ENCODE results near the gene LTBP3.

The LTBP3 gene

DNA sequence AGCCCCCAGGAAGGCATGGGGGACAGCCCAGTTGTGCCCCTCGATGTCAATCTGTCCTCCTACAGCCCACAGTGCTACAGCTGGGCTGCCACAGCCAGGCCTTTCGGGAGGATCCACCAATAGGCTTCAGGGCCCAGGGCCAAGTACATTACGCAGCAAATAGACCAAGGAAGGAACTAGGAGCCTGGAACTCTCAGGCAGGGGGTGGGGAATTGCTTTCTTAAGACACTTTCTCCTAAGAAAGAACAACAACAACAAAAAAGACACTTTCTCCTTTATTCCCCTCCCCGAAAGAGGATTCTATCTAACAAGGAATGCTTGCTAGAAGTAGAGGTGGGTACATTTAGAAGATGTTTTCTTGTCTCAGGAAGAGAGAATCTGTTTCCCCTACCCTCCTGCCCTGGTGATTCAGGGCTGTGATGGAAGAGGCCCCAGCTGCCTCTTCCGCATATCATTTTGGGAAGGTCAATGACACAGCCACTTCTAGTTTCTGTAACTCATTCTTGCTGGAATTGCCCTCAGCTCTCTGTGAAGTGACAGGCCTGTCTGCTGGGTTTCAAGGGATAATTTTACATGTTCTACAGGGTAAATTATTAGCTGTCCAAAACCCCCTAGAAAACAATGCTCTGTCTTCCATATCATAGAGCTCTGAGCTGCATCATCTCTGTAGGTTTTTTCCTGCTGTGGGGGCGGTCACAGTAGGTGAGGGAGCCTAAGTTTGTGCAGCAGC, 65.4 kb downstream of the LTBP3 start:
- DNase-seq, result peak; percentile 62

DNA sequence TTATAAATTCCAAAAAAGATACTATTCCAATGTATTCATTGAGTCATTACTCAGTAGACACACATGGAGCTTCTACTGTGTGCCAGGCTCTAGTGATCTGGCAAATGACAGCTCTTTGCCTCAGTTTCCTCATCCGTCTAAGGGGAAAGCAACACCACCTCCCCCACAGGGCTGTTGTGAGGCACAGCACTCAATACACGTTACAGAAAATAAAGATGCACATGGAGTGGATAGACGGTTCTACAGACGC, 65.8 kb downstream of the LTBP3 start:
- no peak for DNase-seq

DNA sequence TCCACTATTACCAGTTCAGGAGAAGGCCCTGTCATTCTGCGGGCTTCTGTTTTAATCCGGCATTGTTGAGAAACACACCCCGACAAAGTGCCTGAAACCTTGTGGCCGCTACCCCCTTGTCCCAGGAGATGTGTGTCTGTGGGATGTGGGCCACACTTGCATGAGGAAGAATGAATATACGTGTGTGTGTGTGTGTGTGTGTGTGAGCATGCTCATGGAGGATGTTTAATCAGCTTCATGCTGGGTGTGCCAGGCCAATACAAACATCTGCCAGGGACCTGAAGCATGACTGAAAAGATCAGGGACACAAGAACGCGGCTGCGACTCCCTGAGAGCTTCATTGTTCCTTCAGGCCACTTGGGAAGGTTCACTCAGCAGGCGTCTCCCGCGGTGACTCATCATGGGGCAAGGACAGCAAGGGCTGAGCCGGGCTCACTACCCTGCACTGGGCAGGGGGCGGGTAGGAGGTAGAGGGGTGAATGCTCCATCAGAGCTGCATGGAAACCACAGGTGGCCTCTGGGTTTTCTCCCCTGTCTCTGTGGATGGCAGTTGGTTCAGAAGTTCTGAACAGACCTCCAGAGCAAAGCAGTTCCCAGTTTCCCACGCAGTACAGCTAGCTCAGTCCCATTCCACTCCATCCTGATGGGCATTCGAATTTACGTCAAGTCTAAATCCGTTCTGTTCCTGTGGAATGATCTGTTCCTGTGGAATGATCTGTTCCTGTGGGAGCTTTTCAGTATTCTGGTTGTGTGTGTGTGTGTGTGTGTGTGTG, 66.4 kb downstream of the LTBP3 start:
- peak; percentile 66 for DNase-seq

DNA sequence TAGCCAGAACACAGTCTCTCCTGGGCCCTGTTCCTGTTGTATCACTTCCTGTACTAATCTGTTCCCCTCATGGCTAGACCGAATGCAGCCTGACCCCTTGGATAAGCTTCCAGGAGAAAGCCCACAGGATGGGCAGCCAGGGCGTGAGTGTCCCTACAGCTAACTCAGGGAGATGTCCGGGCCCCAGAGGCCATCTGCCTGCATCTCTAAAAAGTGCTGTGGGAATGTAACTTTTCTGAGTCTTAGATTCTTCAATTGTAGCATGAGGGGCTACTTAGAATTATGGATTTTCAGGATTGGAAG, 67.0 kb downstream of the LTBP3 start:
- no peak for DNase-seq

DNA sequence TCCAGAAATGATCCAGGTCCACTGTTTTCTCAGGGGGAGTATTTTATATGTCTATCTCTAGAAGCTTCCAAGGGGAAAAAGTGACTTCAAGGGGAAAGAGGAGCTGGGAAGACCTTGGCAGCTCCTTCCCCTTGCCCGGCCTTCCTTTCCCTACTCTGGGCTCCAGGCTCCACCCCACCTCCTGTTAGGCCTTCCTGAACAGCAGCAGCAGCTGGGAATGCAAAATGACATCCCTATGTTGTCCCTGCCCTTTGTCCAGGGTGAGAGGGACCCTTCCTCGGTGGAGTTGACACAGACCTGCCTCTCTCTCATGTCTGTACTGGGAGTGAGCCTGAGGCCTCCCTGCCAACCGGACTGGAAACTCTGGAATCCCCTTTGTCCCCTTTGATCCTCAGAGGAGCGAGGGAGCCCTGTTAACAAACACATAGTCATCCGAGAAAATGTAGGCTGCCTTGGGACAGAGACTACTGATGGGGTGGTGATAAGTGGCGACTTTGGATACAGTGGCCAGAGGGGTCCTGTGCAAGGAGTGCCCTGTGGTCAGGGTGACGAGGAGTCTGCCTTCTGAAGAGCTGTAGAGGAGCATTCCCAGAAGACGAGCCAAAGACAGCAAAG, 68.3 kb downstream of the LTBP3 start:
- no peak for DNase-seq

DNA sequence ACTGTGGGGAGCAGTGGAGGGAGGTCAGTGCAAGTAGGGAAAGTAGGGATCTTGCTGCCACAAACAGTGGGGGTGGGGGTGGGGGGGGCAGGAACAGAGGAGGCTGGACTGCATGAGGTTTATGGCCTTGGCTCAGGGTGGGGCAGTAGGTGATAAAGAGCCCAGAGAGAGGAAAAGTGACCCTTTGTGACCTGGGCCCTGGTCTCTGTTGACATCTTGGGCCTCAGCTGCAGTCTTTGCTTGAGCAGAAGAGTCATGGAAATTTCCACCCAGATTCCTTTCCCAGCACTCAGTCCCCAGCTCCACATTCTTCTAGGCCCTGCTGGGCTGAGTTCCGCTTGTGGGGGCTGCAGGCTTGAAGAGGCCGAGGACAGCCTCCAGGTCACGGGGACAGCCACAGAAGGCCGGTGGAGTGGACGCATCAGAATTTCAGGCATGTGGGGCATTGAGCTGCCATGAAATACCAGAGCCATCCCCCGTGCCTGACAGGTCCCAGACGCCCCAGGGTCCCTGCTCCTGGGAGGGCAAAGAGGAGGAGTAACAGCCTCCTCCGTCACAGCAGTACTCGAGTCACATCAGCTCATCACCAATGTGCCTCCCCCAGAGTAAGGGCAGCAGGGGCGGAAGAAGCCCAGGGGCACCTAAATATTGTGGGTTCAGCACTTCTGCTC, 69.0 kb downstream of the LTBP3 start:
- no peak for DNase-seq
